Right lobe of liver (tissue), 6 donors: ENCODE data around the gene RNF40. TPM values are rescaled to one million over a fixed set of nuclear protein-coding genes. Genes with fewer than 3 reads are reported as not detected.

ENCODE experiments used
- ATAC-seq, 4 donors: fragments of 200-7000 bp; cut with Tn5 transposase; one replicate each; pipeline ENCODE4 v1.9.1; 2020; ENCODE audit warnings: mild to moderate bottlenecking in 4 of 4, moderate library complexity in 4 of 4
- DNase-seq, 3 donors: peaks; one replicate each; pipeline ENCODE4 v3.0.0-alpha.2; 2020
- H3K27ac ChIP-seq, 3 donors: fragments of 200-600 bp; one replicate each; pipeline ENCODE4 v1.8.0; 2022
- H3K27me3 ChIP-seq, 2 donors: fragments of 200-600 bp; one replicate each; pipeline ENCODE4 v1.8.0; 2022
- H3K36me3 ChIP-seq, 4 donors: fragments of 200-600 bp; sonication (generic) in 1 of 4; one replicate each; pipeline versions ENCODE4 v1.5.1 to v1.8.0; 2017 to 2022; ENCODE audit warnings: control low read depth in 1 of 4
- H3K4me1 ChIP-seq, 4 donors: fragments of 200-600 bp; sonication (generic) in 1 of 4; one replicate each; pipeline versions ENCODE4 v1.5.1 to v1.8.0; 2017 to 2022; ENCODE audit warnings: control low read depth in 1 of 4
- H3K4me3 ChIP-seq, 3 donors: fragments of 200-600 bp; one replicate each; pipeline ENCODE4 v1.8.0; 2022
- H3K9me3 ChIP-seq, 4 donors: fragments of 200-600 bp; sonication (generic) in 1 of 4; one replicate each; pipeline versions ENCODE4 v1.5.1 to v1.8.0; 2017 to 2022; ENCODE audit warnings: control low read depth in 1 of 4
- CTCF ChIP-seq, 4 donors: fragments of 200-600 bp in 3 of 4; fragments of 450-650 bp in 1 of 4; IDR thresholded peaks; one replicate each; pipeline versions ENCODE4 v1.5.1 to v1.8.0; 2016 to 2022; ENCODE audit warnings: antibody characterized with exemption in 4 of 4, mild to moderate bottlenecking in 2 of 4
- POLR2A ChIP-seq: fragments of 450-650 bp; IDR thresholded peaks from one replicate; pipeline ENCODE4 v1.6.1; 2017; ENCODE audit warnings: antibody characterized with exemption, mild to moderate bottlenecking
- WGBS: methylation state at CpG from one replicate; pipeline ENCODE4 v1.1.6; 2018; ENCODE audit warnings: low coverage, low lambda C conversion rate; ENCODE audit not compliant: insufficient coverage; ENCODE audit errors: missing lambda C conversion rate; 5-methylcytosine and 5-hydroxymethylcytosine counted together
- intact Hi-C, 2 donors: fragments of 100-400 bp; cut with DNase I; formaldehyde crosslinking; loops; one replicate each; pipeline versions ENCODE4 v1.11.2 to v1.14.1; 2022
- total RNA-seq, 6 experiments: library from RNA; depleted of rRNA in 2 of 6; stranded (reverse); fragments of >200 nt in 2 of 6; fragmentation: NEBNext Ultra II Directional in 3 of 6; extraction: Animal tissue kit (Norgen Biotek cat#: 25700) in 3 of 6; gene quantifications; one replicate each; pipeline versions ENCODE4 v1.1.0 to v1.2.4, GENCODE V29; 2016 to 2023
- donor health status: DM: no; HTN: yes; CAD: no.
- donor health status: DM: no; HTN: no; CAD: no.
- donor health status: DM: no; HTN: no; CAD: no.
- donor health status: DM: no; HTN: yes; CAD: no.
- donor health status: DM: no; HTN: yes; CAD: no.

The RNF40 gene
- total RNA-seq, 6 experiments from 2014 or later: 34.3 to 56.8 (median 46.7) TPM

GRCh38 chr16:30771726-30772125 is 9.6 kb downstream of the RNF40 start:
- ATAC-seq: no peak
- no peak overlapping the region for H3K4me3 ChIP-seq
- no peaks in the 10 kb centered on the region for H3K9me3 ChIP-seq
- intact Hi-C loops: no loop called here
- 100% methylated on average over 2 of the region's 14 CpGs for WGBS
- peaks cover 0 to 8% (median 2%) of the 10 kb centered on the region in 4 donors for H3K4me1 ChIP-seq
- no peaks in the 10 kb centered on the region for H3K27me3 ChIP-seq
- TF ChIP-seq CTCF (IDR thresholded peaks at IDR 0.05) (no peak), POLR2A (no peak)
- H3K27ac ChIP-seq: no peak overlapping the region
- peak in 1 of 3 donors; percentile 50 for DNase-seq
- H3K36me3 ChIP-seq: peaks cover 4 to 59% (median 31%) of the 10 kb centered on the region in 4 donors

- ATAC-seq: no peak
- Histone ChIP-seq H3K36me3 (peaks cover under 1 to 38% (median 19%) of the 10 kb centered on the region in 4 donors), H3K9me3 (no peaks in the 10 kb centered on the region)
These were observed 11.7 kb downstream of the RNF40 start for GRCh38 chr16:30773826-30774225.

DNA sequence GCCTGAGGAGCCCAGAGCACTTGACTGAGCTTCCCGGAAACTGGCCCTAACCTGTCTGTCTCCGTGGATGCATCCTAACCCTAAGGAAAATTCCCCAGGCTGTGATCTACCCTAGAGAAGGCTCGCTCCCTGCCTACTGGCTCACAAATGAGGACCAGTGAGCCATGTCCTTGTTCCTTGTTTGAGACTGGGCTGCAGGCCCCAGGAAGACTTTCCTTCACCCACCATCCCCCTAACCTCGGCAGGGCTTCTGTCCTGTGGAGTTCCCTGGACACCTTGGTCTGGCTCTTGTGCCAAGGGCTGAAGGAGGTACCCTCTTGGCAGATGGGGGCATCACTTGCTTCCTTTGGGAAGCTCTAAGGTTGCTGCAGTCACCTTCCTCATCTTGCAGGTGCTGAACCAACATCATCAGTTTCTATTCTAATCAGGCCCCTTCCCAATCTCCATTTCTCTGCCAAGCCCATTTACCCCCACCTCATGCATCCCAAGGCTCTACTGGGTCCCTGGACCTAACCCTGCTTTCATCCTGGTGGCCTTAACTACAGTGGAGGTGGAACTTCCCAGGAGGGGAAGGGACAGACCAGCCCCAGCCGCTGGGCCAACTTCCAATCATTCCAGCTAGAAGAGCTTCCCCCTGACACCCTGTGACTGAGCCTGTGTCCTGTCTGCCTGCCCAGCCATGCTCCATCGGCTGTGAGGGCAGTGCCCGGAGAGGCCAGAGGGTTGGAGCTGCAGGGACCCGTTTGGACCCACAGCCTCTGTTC is 12.4 kb downstream of the RNF40 start:
- H3K27ac ChIP-seq: peak overlapping the region in 2 of 3 donors; percentile 82
- no peaks in the 10 kb centered on the region for H3K27me3 ChIP-seq
- no peak for DNase-seq
- WGBS: 11% methylated on average over 3 of the region's 8 CpGs
- H3K4me1 ChIP-seq: peaks cover 0 to 8% (median 3%) of the 10 kb centered on the region in 4 donors
- no peaks in the 10 kb centered on the region for H3K9me3 ChIP-seq
- peak; percentile 4 to 16 (median 12) for ATAC-seq
- intact Hi-C loops: no loop called here
- H3K36me3 ChIP-seq: peaks cover 0 to 31% (median 14%) of the 10 kb centered on the region in 4 donors
- TF ChIP-seq CTCF (IDR thresholded peaks at IDR 0.05): no peak
- no peak for TF ChIP-seq POLR2A
- H3K4me3 ChIP-seq: peak overlapping the region; percentile 65 to 72 (median 71)

More at GRCh38 chr16:30773826-30774225, 11.7 kb downstream of the RNF40 start:
- no CpG with 5 or more reads among the region's 14 CpGs for WGBS
- no peak for DNase-seq
- H3K27me3 ChIP-seq: no peaks in the 10 kb centered on the region
- no peak for TF ChIP-seq POLR2A
- no peak for TF ChIP-seq CTCF (IDR thresholded peaks at IDR 0.05)
- no peak overlapping the region for H3K4me3 ChIP-seq
- H3K4me1 ChIP-seq: peaks cover 0 to 8% (median 3%) of the 10 kb centered on the region in 4 donors
- intact Hi-C loops: no loop called here
- H3K27ac ChIP-seq: no peak overlapping the region

DNA sequence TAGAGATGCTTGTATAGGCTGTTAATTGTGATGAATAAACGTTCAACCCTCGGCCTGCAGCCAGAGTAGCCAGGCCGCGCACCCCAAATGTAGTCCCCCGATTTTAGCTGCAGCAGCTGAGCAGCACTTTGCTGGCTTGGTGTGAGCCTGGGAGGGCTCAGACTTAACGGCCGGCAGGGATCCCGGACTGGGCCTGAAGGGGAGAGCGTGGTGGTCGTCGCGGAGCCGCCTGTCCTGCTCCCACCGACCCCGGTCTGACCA is 12.9 kb downstream of the RNF40 start:
- DNase-seq: no peak
- peaks cover 0 to 8% (median 3%) of the 10 kb centered on the region in 4 donors for H3K4me1 ChIP-seq
- peak overlapping the region in 2 of 3 donors; percentile 82 for H3K27ac ChIP-seq
- ATAC-seq: no peak
- 0% methylated on average over 1 of the region's 15 CpGs for WGBS
- peaks cover 0 to 26% (median 11%) of the 10 kb centered on the region in 4 donors for H3K36me3 ChIP-seq
- H3K27me3 ChIP-seq: no peaks in the 10 kb centered on the region
- no peaks in the 10 kb centered on the region for H3K9me3 ChIP-seq
- peak overlapping the region; percentile 65 to 72 (median 71) for H3K4me3 ChIP-seq
- TF ChIP-seq CTCF (IDR thresholded peaks at IDR 0.05) (no peak), POLR2A (no peak)
- intact Hi-C loops: no loop called here
